SK-N-MC (cell line): ENCODE measurements around the gene FASTK.

Source experiments
- EZH2 ChIP-seq: fragments of 200-600 bp; sonication (generic); IDR thresholded peaks from one replicate; pipeline ENCODE4 v1.6.1; 2017; ENCODE audit warnings: antibody characterized with exemption
- POLR2AphosphoS5 ChIP-seq: IDR thresholded peaks from 2 replicates; pipeline ENCODE4 v1.6.1; 2012; ENCODE audit warnings: mild to moderate bottlenecking, low read depth, low read length, borderline replicate concordance

DNA sequence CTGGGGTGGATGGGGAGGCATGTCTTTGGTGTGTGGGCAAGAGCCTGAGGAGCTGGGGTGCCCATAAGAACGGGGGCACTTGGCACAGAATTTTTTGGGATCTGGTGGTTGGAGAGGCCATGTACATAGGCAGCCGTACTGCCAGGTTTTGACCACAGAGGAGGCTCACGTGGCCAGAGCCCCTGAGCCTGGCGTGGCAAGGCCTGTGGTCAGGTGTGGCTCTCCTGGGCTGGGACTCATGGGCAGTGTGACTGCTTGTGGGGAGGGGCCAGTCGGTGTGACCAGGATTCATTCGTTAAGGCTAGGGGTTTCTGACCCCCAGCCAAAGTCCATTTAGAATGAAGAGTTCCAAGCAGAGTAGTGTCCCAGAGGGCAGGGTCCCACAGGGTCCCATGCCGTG, 43.9 kb upstream of the FASTK start:
- no peak for TF ChIP-seq POLR2AphosphoS5
- no peak for TF ChIP-seq EZH2
